Neural crest cell (in vitro differentiated cells): Measurements from ENCODE around the gene IQCE. TPM values are rescaled to one million over a fixed set of nuclear protein-coding genes. Genes with fewer than 3 reads are reported as not detected.

Experiments
- DNase-seq: peaks from one replicate; pipeline ENCODE4 v3.0.0; 2021; ENCODE audit warnings: low read depth, mixed read lengths, low spot score
- H3K27ac Mint-ChIP-seq: one replicate; pipeline ENCODE4 v1.8.0; 2021; ENCODE audit warnings: mild to moderate bottlenecking, mixed read lengths; ENCODE audit not compliant: unreplicated experiment
- H3K27me3 Mint-ChIP-seq: 2 replicates; pipeline ENCODE4 v1.8.0; 2021; ENCODE audit warnings: low read depth, mild to moderate bottlenecking, mixed read lengths
- H3K36me3 Mint-ChIP-seq: 2 replicates; pipeline ENCODE4 v1.8.0; 2021; ENCODE audit warnings: low read depth, mild to moderate bottlenecking, mixed read lengths
- H3K4me1 Mint-ChIP-seq: 2 replicates; pipeline ENCODE4 v1.8.0; 2021; ENCODE audit warnings: mixed read lengths
- H3K4me3 Mint-ChIP-seq: one replicate; pipeline ENCODE4 v1.8.0; 2021; ENCODE audit warnings: mild to moderate bottlenecking, mixed read lengths
- H3K9me3 Mint-ChIP-seq: 2 replicates; pipeline ENCODE4 v1.8.0; 2021; ENCODE audit warnings: mixed read lengths
- total RNA-seq: library from RNA; stranded (reverse); gene quantifications from 2 replicates; pipeline ENCODE4 v1.2.1, GENCODE V29; 2021
- TF ChIP-seq, protein P1 (sequence below): fragments of 200-600 bp; sonication (generic); conservative IDR thresholded peaks from 2 replicates; pipeline ENCODE4 v1.5.0; 2021; ENCODE audit warnings: antibody characterized with exemption, mild to moderate bottlenecking

The IQCE gene
- total RNA-seq, 1 donor from 2014 or later: 22.4 TPM

DNA sequence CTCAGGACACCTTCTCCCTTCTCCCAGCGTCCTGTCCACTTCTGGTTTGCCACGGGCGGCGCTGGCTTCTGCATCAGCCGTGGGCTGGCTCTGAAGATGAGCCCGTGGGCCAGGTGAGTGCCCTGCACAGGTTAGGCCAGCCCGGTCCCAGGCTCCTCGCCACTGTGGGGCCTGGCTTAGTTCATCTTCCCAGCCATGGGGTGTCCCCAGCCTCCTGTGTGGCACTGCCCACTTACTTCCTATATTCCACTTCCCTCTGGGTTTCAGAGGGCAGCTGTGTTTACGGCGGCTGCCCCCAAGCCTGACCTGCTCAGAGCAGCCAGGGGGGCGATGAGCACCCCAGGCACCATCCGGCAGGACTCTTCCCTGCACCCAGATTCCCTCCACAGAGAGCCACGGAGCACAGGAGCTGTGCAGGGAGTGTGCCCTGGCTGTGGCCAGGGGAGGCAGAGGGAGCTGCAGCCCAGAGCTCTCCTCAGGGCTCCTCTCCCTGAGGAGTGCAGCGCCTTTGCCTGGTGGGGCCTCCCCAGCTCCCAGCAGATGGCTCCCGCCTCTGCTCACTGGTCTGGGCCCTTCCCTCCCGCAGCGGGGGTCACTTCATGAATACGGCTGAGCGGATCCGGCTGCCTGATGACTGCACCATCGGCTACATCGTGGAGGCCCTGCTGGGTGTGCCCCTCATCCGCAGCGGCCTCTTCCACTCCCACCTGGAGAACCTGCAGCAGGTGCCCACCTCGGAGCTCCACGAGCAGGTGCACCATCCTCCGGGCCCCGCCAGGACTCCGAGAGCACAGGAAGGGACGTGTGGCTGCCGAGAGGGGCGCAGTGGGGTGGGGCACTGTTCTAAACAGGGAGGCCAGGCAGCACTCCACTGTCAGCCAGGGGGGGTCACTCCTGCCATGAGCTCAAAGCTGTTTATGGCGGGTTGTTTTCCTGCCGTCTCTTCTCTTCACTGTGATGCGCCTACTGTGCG lies 32.8 kb upstream of the IQCE start:
- H3K4me3 Mint-ChIP-seq: peak overlapping the region; percentile 61
- H3K27me3 Mint-ChIP-seq: peaks cover 3% of the 10 kb centered on the region
- TF ChIP-seq, protein P1, sequence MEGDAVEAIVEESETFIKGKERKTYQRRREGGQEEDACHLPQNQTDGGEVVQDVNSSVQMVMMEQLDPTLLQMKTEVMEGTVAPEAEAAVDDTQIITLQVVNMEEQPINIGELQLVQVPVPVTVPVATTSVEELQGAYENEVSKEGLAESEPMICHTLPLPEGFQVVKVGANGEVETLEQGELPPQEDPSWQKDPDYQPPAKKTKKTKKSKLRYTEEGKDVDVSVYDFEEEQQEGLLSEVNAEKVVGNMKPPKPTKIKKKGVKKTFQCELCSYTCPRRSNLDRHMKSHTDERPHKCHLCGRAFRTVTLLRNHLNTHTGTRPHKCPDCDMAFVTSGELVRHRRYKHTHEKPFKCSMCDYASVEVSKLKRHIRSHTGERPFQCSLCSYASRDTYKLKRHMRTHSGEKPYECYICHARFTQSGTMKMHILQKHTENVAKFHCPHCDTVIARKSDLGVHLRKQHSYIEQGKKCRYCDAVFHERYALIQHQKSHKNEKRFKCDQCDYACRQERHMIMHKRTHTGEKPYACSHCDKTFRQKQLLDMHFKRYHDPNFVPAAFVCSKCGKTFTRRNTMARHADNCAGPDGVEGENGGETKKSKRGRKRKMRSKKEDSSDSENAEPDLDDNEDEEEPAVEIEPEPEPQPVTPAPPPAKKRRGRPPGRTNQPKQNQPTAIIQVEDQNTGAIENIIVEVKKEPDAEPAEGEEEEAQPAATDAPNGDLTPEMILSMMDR: no peak
- peaks cover 2% of the 10 kb centered on the region for H3K36me3 Mint-ChIP-seq
- no peak overlapping the region for H3K27ac Mint-ChIP-seq
- DNase-seq: no peak
- peaks cover 40% of the 10 kb centered on the region for H3K4me1 Mint-ChIP-seq
- H3K9me3 Mint-ChIP-seq: no peaks in the 10 kb centered on the region

DNA sequence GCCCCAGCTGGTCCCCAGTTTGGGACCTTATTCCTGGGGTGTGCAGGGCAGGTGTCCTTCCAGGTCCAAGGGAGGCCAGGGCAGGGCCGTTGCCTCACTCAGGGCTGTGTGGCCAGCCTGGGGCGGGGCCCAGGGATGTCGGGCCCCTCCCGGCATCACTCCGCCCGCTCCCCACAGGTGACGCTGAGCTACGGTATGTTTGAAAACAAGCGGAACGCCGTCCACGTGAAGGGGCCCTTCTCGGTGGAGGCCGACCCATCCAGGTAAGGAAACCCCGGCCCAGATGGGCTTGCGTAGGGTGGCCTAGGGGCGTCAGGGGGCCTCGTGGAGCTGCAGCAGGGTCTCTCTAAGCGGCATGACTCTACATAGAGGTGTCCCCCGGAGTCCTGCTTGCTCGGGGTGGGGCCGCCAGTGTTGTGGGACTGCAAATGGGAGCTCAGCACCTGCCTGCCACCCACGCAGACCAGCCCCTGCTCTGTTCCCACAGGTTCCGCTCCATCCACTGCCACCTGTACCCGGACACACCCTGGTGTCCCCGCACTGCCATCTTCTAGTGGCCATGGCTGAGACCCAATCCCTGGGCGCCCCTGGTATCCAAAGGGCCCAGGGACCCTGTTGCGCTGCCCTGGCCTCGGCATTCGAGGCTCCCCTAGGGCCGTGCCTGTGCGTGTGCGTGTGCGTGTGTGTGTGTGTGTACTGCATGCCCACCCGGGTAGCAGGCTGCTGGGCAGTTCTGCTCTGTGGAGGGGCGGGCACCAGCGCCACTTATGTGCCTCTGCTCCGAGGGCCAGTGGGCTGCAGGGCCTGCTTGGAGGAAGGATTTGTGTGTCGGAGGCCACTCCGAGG lies 31.9 kb upstream of the IQCE start:
- Mint-ChIP-seq H3K27me3 (peaks cover 3% of the 10 kb centered on the region), H3K4me3 (peak overlapping the region; percentile 38), H3K36me3 (peaks cover 2% of the 10 kb centered on the region), H3K9me3 (no peaks in the 10 kb centered on the region), H3K27ac (no peak overlapping the region), H3K4me1 (peaks cover 38% of the 10 kb centered on the region)
- DNase-seq: no peak
- TF ChIP-seq, protein P1: no peak

DNA sequence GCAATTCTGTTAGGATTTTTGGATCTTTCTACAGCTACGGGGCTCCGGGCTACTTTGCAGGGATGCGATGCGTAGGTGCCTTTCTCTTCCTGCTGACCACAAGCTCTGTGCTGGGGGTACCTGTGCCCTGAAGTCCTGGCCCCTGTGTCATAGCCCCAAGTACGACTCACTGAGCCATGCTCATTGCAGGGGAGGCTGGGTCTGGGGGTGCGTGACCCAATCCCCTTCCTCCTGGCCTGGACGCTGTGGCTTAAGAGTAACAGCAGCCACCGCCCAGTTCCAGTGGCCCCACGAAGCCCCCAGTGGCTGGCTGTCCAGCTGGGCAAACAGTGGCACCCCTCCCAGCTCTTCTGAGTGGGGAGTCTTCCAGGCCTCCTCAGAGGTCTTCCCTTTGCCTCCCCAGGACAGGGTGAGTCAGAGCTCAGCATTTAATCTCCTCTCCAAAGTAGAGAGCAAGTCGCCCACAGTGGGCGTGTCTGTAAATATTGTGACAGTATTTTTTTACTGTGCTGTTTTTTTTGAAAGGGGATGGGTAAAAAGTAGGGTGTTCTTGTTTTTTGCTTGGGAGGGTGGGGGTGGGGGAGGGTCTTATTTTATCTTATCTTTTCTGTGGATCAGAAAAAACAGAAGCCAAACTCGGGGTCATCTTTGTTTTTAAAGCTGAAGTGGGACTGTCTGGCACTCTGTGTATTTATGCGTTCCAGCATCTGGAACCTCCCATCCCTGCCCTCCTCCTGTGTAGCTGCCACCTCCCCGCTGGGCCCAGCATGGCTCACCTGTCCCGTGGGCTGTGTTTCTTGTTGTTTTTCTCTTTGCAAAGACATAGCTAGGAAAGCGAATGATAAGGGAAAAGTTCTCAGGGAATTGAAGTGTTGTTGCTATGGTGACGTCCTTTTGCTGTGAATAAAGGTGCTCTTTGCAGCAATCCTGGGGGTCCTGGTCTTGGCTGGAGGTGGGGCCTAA lies 31.0 kb upstream of the IQCE start:
- Mint-ChIP-seq H3K9me3 (no peaks in the 10 kb centered on the region), H3K4me1 (peaks cover 29% of the 10 kb centered on the region)

DNA sequence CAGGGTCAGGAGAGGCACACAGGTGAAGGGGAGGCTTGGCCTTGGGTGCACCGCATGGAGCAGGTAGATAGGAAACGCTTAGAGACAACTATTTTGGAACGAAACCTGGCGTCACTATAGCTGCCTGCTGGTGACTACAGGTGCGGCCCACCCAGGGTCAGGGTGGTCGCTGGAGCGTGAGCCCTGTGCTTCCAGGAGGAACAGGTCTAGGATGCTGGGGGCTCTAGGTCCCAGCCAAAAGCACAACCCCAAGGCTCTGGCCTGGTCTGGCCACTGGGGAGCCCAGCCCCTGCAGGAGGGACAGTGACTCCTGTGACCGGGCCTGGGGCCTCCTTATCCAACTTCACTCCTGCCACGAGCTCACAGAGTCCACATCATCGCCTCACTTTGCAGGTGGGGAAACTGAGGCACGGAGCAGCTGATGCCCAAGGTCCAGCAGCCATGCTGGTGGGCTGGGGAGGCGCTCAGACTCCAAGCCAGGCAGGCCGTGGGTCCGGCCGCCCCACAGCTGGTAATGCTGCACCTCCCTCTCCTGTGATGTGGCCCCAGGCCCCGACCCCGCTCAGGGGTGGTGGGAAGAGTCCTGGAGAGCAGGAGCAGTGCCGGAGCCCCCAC lies 30.2 kb upstream of the IQCE start:
- no peak for DNase-seq
- peaks cover 24% of the 10 kb centered on the region for H3K4me1 Mint-ChIP-seq
- no peak overlapping the region for H3K27ac Mint-ChIP-seq
- peaks cover 3% of the 10 kb centered on the region for H3K36me3 Mint-ChIP-seq
- no peaks in the 10 kb centered on the region for H3K9me3 Mint-ChIP-seq
- no peaks in the 10 kb centered on the region for H3K27me3 Mint-ChIP-seq
- TF ChIP-seq, protein P1: no peak
- H3K4me3 Mint-ChIP-seq: peak overlapping the region; percentile 54

More for the DNA sequence above, 31.0 kb upstream of the IQCE start:
- no peak for DNase-seq
- Mint-ChIP-seq H3K27me3 (peaks cover 3% of the 10 kb centered on the region), H3K4me3 (peak overlapping the region; percentile 54), H3K27ac (no peak overlapping the region), H3K36me3 (peaks cover 2% of the 10 kb centered on the region)
- TF ChIP-seq, protein P1: no peak
